ENCODE measurements around the gene DIPK2A. TPM values are rescaled to one million over a fixed set of nuclear protein-coding genes. Genes with fewer than 3 reads are reported as not detected.

DIPK2A gene
- total RNA-seq, 1 experiment from 2014 or later = 11.0 TPM

GRCh38 chr3:143956838-143957237 lies 14.8 kb upstream of the DIPK2A start (continued):
- no peak for TF ChIP-seq EZH2phosphoT487 (IDR thresholded peaks at IDR 0.05; ENCODE audit: borderline replicate concordance)
- TF ChIP-seq SIN3A (IDR thresholded peaks at IDR 0.05; ENCODE audit: low read depth) = no peak
- no peak for TF ChIP-seq CEBPB (IDR thresholded peaks at IDR 0.05; ENCODE audit: low read depth)
- TF ChIP-seq FOSL1 (IDR thresholded peaks at IDR 0.05; ENCODE audit: low read depth) = no peak
- no peak for TF ChIP-seq JUND (IDR thresholded peaks at IDR 0.05)
- TF ChIP-seq YY1 (IDR thresholded peaks at IDR 0.05; ENCODE audit: extremely low read depth, insufficient replicate concordance, low read depth, low read length) = no peak

DNA sequence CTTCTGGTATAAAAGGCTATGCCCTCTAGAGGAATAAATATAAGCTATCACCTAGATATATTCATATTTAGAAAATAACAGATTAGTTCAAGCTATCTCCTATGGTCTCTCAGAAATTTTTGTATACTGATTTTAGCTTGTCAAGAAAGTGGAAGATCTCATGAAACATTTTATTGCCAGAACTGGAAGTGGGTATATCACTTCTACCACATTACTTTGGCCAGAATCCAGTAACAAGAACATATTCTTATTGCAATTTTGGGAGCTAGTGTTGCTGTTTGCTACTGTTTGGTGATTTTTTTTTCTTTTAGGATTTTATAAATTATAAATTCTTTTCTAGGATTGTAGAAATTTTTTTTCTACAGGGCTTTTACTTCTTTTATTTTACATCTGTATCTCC lies 14.2 kb upstream of the DIPK2A start:
- H3K9me3 ChIP-seq (ENCODE audit: control insufficient read depth in 1 of 2, insufficient read depth in 1 of 2, low read depth in 1 of 2, low read length in 2 of 2) = peaks cover 0 to 6% of the 10 kb centered on the region in 2 experiments; a peak in 1 of 4 replicates
- H2AFZ ChIP-seq (ENCODE audit: low read depth, low read length, poor library complexity, severe bottlenecking) = no peak overlapping the region
- RAD21 ChIA-PET (ENCODE audit: low non-redundant PET in 1 of 2, low total read pairs in 2 of 2, uncharacterized antibody in 2 of 2, unreplicated experiment in 2 of 2) = no interaction called here
- intact Hi-C loops (cut with micrococcal nuclease) = no loop called here
- no peak for ATAC-seq
- H3K36me3 ChIP-seq (ENCODE audit: control insufficient read depth in 1 of 2, insufficient read depth in 2 of 2, low read length in 2 of 2) = no peaks in the 10 kb centered on the region
- BruUV-seq (replicated peaks) = no TSS peak
- no peaks in the 10 kb centered on the region for H3K9me2 ChIP-seq (ENCODE audit: insufficient read depth)
- DNase-seq (ENCODE audit: low read depth, low spot score) = no peak
- no peaks in the 10 kb centered on the region for H3K4me1 ChIP-seq (ENCODE audit: control insufficient read depth in 1 of 2, insufficient read depth in 2 of 2, low read length in 2 of 2)
- H3K4me2 ChIP-seq (ENCODE audit: low read length) = no peak overlapping the region
- no peak overlapping the region for H3K9ac ChIP-seq (ENCODE audit: low read length)
- no peak overlapping the region for H3K27ac ChIP-seq (ENCODE audit: low read depth, low read length)
- no peak overlapping the region for H3K4me3 ChIP-seq (replicated peaks in 1 of 2; ENCODE audit: low read depth in 1 of 2, low read length in 2 of 2)
- TF ChIP-seq CBX3 (IDR thresholded peaks at IDR 0.05; ENCODE audit: low read depth) (no peak), MAX (IDR thresholded peaks at IDR 0.05) (no peak), EZH2phosphoT487 (IDR thresholded peaks at IDR 0.05; ENCODE audit: borderline replicate concordance) (no peak), FOSL1 (IDR thresholded peaks at IDR 0.05; ENCODE audit: low read depth) (no peak), RAD21 (IDR thresholded peaks at IDR 0.05; ENCODE audit: low read depth) (no peak), SIN3A (IDR thresholded peaks at IDR 0.05; ENCODE audit: low read depth) (no peak), POLR2A (IDR thresholded peaks at IDR 0.05; ENCODE audit: borderline replicate concordance, extremely low read depth, insufficient read depth, insufficient read length) (no peak), YY1 (IDR thresholded peaks at IDR 0.05; ENCODE audit: extremely low read depth, insufficient replicate concordance, low read depth, low read length) (no peak), ZNF274 (IDR thresholded peaks at IDR 0.05; ENCODE audit: low read depth, low read length) (no peak), SRF (IDR thresholded peaks at IDR 0.05; ENCODE audit: low read depth) (no peak), SP1 (IDR thresholded peaks at IDR 0.05; ENCODE audit: low read depth) (no peak)
- TF ChIP-seq, protein P1, sequence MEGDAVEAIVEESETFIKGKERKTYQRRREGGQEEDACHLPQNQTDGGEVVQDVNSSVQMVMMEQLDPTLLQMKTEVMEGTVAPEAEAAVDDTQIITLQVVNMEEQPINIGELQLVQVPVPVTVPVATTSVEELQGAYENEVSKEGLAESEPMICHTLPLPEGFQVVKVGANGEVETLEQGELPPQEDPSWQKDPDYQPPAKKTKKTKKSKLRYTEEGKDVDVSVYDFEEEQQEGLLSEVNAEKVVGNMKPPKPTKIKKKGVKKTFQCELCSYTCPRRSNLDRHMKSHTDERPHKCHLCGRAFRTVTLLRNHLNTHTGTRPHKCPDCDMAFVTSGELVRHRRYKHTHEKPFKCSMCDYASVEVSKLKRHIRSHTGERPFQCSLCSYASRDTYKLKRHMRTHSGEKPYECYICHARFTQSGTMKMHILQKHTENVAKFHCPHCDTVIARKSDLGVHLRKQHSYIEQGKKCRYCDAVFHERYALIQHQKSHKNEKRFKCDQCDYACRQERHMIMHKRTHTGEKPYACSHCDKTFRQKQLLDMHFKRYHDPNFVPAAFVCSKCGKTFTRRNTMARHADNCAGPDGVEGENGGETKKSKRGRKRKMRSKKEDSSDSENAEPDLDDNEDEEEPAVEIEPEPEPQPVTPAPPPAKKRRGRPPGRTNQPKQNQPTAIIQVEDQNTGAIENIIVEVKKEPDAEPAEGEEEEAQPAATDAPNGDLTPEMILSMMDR (IDR thresholded peaks at IDR 0.05 in 2 of 3, conservative IDR thresholded peaks at IDR 0.05 in 1 of 3; ENCODE audit: borderline replicate concordance in 1 of 3, insufficient read depth in 1 of 3, low read depth in 2 of 3, low read length in 2 of 3) = no peak
- CTCF ChIA-PET = interaction anchor here (1.5 kb wide), 1 partner anchor 10 kb away, joined by 3 read pairs; no protein-coding TSS in a partner anchor
- no peaks in the 10 kb centered on the region for H3K79me2 ChIP-seq (ENCODE audit: insufficient read depth, low read length)
- H3K27me3 ChIP-seq (ENCODE audit: insufficient read depth, low read length) = no peaks in the 10 kb centered on the region
- H4K20me1 ChIP-seq (ENCODE audit: insufficient read depth) = no peaks in the 10 kb centered on the region
- POLR2A ChIA-PET = interaction anchor here (1.2 kb wide), 1 partner anchor 14 kb away, joined by 6 read pairs; the partner anchor contains the start of gene DIPK2A

Data from HCT116 (cell line).